NB4 (cell line): Measurements from ENCODE around the gene DGKB.

Experiments
- CTCF ChIP-seq: IDR thresholded peaks from one replicate; pipeline ENCODE4 v1.5.1; 2012; ENCODE audit warnings: low read depth, low read length
- MYC ChIP-seq: IDR thresholded peaks from 2 replicates; pipeline ENCODE4 v1.6.1; 2011; ENCODE audit warnings: low read depth, low read length
- POLR2A ChIP-seq: IDR thresholded peaks from 2 replicates; pipeline ENCODE4 v1.6.1; 2011; ENCODE audit warnings: mild to moderate bottlenecking; ENCODE audit not compliant: insufficient read length; ENCODE audit errors: extremely low read depth

DNA sequence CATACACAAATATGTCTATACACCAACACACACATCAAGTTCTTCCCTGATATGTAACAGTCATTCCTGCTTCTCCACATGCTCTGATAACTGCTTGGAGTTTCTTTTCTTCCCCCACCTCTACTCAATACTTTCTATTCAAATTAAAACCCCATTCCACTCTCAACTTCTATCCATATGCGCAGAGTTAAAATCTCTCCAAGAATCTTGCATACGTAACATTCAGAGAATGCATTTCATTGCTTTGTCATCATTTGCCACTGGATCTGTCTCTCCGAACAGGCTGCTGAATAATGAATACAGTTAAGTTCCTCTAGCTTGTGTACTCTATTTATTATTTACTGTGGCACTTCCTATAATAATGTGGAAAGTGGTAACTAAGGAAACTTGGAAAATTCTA, 68.8 kb downstream of the DGKB start:
- no peak for TF ChIP-seq CTCF
- TF ChIP-seq POLR2A, result no peak
- no peak for TF ChIP-seq MYC
